Mucosa of stomach (tissue), 1 donor: ENCODE measurements around the gene SPAG16.

ENCODE experiments used
- H3K27me3 ChIP-seq: one replicate; pipeline ENCODE4 v1.7.0; 2013; ENCODE audit warnings: mild to moderate bottlenecking, low read length; ENCODE audit not compliant: control insufficient read depth, insufficient read depth
- H3K36me3 ChIP-seq: one replicate; pipeline ENCODE4 v1.7.0; 2013; ENCODE audit warnings: low read length; ENCODE audit not compliant: control insufficient read depth, insufficient read depth
- H3K4me1 ChIP-seq: one replicate; pipeline ENCODE4 v1.7.0; 2013; ENCODE audit warnings: mild to moderate bottlenecking, low read length; ENCODE audit not compliant: control insufficient read depth, insufficient read depth
- H3K4me3 ChIP-seq: one replicate; pipeline ENCODE4 v1.7.0; 2013; ENCODE audit warnings: low read length
- H3K9ac ChIP-seq: one replicate; pipeline ENCODE4 v1.7.0; 2013; ENCODE audit warnings: mild to moderate bottlenecking, low read length, moderate library complexity
- H3K9me3 ChIP-seq: one replicate; pipeline ENCODE4 v1.7.0; 2013; ENCODE audit warnings: mild to moderate bottlenecking, low read length, moderate library complexity; ENCODE audit not compliant: control insufficient read depth
- donor health status: Pancreatic carcinoma.

SPAG16 gene

GRCh38 chr2:214401580-214401979, 1117.3 kb downstream of the SPAG16 start:
- no peaks in the 10 kb centered on the region for H3K9me3 ChIP-seq

DNA sequence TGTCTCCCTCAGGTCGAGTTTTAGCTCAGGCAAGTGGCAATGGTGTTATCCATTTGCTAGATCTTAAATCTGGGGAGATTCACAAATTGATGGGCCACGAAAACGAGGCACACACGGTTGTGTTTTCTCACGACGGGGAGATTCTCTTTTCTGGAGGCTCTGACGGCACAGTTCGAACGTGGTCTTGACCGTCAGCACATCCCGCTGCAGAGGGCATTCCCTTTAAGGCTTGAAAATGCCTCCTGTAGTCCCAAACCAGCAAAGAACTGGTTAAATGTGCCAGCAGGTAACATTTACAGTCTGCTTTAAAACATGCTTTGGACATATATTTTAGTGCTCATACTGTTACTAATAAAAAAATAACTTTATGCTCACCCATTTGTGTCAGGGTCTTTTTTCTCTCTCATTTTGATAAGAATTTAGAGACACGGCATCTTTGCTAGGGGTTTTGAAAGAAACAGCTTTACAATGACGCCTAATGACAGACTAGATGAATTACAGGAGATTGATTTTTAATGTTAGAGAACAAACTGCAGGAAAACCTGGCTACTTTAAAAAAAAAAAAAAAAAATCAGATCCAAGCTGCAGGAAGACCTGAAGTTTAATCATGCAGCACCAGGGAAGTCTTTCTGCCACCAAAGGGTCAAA, 1126.0 kb downstream of the SPAG16 start:
- no peaks in the 10 kb centered on the region for H3K4me1 ChIP-seq
- H3K36me3 ChIP-seq: no peaks in the 10 kb centered on the region
- H3K4me3 ChIP-seq: no peak overlapping the region
- H3K9me3 ChIP-seq: no peaks in the 10 kb centered on the region
- no peak overlapping the region for H3K9ac ChIP-seq
- no peaks in the 10 kb centered on the region for H3K27me3 ChIP-seq

More at GRCh38 chr2:214401580-214401979, 1117.3 kb downstream of the SPAG16 start:
- Histone ChIP-seq H3K9ac (no peak overlapping the region), H3K4me1 (no peaks in the 10 kb centered on the region), H3K36me3 (no peaks in the 10 kb centered on the region), H3K4me3 (no peak overlapping the region), H3K27me3 (no peaks in the 10 kb centered on the region)

DNA sequence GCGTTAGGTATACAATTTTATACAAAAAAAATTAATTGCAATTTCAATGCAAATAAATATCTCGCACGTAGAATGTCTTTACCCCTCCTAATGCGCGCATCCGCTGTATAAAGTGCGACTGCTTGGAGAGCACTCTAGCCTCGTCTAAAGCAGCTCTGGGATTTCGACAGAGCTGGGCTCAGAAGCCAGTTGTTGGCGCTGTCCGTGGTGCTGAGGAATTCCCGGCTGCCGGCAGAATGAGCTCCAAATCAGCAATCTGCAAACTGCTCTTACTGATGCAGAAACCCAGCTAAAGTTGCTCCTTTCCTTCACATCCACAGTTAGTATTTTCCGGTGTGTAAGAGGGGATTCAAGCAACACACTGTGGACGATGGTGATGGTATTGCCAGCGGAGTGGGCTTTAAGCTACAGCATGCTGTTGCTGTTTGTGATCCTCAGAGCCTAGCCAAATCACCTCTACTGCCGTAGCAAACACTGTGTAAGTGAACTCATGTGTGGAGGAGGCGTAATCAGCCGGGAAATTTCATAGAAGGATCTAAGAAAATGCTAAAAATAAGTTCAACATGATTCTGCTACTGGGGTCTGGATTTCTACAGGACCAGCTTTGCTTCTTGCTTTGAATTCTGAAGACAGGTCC, 1126.8 kb downstream of the SPAG16 start, which contains the start of gene VWC2L:
Gene VWC2L, plus strand, starts transcription at position 137 of the 637 bp plus-strand sequence. CDS start 3,140 bp downstream, outside the sequence.
- H3K9me3 ChIP-seq: no peaks in the 10 kb centered on the region
- no peak within 1 kb of the TSS for H3K9ac ChIP-seq
- no peaks in the 10 kb centered on the region for H3K36me3 ChIP-seq
- H3K4me3 ChIP-seq: no peak within 1 kb of the TSS
- no peaks in the 10 kb centered on the region for H3K4me1 ChIP-seq
- H3K27me3 ChIP-seq: no peaks in the 10 kb centered on the region

- no peaks in the 10 kb centered on the region for H3K4me1 ChIP-seq
- no peaks in the 10 kb centered on the region for H3K9me3 ChIP-seq
- H3K4me3 ChIP-seq: no peak overlapping the region
- H3K27me3 ChIP-seq: no peaks in the 10 kb centered on the region
- no peaks in the 10 kb centered on the region for H3K36me3 ChIP-seq
- H3K9ac ChIP-seq: no peak overlapping the region
These were observed 1128.4 kb downstream of the SPAG16 start for GRCh38 chr2:214412679-214413078.

GRCh38 chr2:214436470-214436869, 1152.2 kb downstream of the SPAG16 start:
- Histone ChIP-seq H3K4me3 (no peak overlapping the region), H3K27me3 (no peaks in the 10 kb centered on the region), H3K36me3 (no peaks in the 10 kb centered on the region), H3K9me3 (no peaks in the 10 kb centered on the region), H3K4me1 (no peaks in the 10 kb centered on the region), H3K9ac (no peak overlapping the region)

DNA sequence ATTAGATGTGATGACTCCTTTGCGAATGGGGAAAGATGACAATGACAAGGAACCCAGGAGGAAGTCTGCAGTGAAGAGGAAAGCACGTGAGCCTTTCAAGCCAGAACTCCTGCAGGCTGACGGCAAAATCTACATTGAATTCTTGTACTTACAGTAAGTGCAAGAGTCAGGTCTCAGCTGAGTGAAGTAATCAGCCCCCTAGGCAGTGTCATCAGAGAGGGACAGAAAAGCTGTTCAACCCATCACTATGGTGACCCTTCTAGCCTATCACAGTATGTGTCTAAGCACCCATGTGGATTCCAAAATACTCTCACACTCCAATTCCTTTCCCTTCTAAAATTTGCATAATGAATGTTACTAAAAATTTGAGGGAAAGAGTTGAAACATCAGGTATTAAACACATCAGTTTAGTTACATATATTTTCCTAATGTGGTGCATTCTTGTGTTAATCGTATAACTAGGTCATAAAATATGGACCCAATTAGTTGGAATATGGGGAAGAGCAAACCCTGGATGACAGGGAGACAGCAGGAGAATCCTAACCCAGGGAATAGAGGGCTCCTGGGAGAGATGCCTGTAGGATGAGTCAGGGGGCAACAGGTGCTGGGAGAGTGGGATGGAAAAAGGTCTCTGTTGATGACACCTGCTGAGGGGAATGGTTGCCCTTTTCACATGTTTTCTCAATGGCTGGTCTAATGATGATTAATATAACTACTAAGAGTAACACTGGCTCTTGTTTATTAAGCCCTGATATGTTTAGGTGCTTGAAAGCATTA, 1166.0 kb downstream of the SPAG16 start:
- no peaks in the 10 kb centered on the region for H3K36me3 ChIP-seq
- no peak overlapping the region for H3K4me3 ChIP-seq
- no peak overlapping the region for H3K9ac ChIP-seq
- no peaks in the 10 kb centered on the region for H3K4me1 ChIP-seq
- no peaks in the 10 kb centered on the region for H3K9me3 ChIP-seq
- no peaks in the 10 kb centered on the region for H3K27me3 ChIP-seq

DNA sequence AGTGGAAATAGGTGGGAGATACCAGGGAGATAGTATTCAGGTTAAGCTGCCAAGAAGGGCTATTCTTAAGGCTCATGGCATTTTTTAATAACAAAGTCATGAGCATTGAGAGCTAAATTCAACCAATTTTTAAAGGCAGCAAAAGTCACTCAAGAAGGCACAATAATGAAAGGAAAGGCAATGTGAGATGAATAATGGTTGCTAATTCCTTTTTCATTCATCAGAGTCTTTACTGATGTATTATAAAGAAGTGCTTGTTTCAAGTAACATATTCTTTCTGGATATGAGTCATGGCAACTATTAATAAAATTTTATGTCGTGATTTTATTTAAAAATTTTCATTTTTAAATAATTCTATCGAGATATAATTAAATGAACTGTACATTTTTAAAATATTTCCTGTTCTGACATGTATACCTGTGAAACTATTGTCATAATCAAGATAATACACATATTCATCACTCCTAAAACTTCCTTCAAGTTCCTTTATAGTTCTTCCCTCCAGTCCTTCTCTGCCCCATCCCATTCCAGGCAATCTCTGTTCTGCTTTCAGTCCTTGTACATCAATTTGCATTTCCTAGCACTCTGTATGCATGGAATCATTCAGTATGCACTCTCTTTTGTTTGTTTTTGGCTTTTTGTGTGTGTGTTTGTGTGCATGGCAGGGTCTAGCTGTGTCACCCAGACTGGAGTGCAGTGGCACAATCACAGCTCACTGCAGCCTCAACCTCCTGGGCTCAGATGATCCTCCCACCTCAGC, 1167.4 kb downstream of the SPAG16 start:
- H3K36me3 ChIP-seq: no peaks in the 10 kb centered on the region
- no peaks in the 10 kb centered on the region for H3K4me1 ChIP-seq
- H3K27me3 ChIP-seq: no peaks in the 10 kb centered on the region
- no peak overlapping the region for H3K4me3 ChIP-seq
- H3K9ac ChIP-seq: no peak overlapping the region
- no peaks in the 10 kb centered on the region for H3K9me3 ChIP-seq
